NOMO-1 (cell line): ENCODE measurements around the gene LGALS7.
"Not testable (repeated sequence)": the region's sequence is repeated elsewhere in the genome, so short reads cannot be mapped to it uniquely, and the experiment has no call there.

ENCODE experiments used
- DNase-seq, 2 experiments: peaks; one replicate each; lab custom pipeline; 2025; ENCODE audit not compliant: unreplicated experiment in 2 of 2; lab: John Stamatoyannopoulos, UW

Gene LGALS7

GRCh38 chr19:38774181-38774950, 1.0 kb upstream of the LGALS7 start:
- DNase-seq = no peak

GRCh38 chr19:38771569-38771968, 1.7 kb downstream of the LGALS7 start:
- DNase-seq = not testable (repeated sequence)

DNA sequence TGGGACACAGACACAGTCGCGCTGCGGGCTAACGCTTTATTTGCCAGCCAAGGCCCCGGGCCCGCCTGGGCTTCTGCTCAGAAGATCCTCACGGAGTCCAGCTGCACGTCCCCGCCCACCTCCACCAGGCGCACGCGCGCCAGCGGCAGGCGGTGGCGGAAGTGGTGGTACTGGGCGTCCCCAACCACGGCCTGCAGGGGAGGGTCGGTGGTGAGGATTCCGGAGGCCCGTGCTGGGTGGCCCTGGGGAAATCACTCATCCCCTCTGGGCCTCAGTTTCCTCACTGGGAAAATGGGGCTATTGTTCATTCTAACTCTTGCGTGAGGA, 2.4 kb downstream of the LGALS7 start:
- not testable (repeated sequence) for DNase-seq

DNA sequence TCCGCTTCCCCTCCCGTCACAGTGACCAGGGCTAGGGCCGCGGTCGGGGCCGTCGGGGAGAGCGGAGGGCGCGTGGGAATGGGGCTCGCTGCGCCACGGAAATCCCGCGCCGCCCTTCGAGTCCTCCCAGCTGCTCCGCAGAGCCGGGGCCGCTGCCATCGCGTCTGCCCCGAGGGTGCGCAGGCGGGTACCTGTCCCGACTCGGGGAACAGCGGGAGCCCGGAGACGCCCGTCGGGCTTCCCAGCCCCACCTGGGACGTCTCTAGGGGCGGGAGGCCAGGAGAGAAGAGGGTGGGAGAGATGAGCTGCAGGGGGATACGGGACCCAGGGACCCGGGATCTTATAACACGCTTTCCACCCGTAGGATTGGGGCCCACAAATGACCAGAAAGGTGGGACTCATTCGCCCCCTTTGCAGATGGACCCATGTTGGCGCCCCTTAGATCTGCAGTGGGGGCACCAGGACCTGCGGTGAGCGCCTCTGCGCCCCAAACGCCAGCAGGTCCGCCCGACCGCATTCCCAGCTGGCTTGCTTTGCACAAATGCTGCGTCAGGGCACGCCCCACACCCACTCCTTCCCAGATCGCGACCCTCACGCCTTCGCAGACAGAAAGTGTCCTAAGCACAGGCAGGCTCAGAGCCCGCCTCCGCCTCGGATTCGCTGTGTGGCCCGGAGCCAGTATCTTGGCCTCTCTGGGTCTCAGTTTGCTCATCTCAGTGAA, 2.9 kb downstream of the LGALS7 start:
- not testable (repeated sequence) for DNase-seq

GRCh38 chr19:38769635-38770211, 3.6 kb downstream of the LGALS7 start:
- peak; percentile 53 to 59 for DNase-seq

- no peak for DNase-seq
Measured at GRCh38 chr19:38766276-38767047, 6.9 kb downstream of the LGALS7 start.

GRCh38 chr19:38765214-38765613, 8.1 kb downstream of the LGALS7 start:
- DNase-seq = no peak

DNA sequence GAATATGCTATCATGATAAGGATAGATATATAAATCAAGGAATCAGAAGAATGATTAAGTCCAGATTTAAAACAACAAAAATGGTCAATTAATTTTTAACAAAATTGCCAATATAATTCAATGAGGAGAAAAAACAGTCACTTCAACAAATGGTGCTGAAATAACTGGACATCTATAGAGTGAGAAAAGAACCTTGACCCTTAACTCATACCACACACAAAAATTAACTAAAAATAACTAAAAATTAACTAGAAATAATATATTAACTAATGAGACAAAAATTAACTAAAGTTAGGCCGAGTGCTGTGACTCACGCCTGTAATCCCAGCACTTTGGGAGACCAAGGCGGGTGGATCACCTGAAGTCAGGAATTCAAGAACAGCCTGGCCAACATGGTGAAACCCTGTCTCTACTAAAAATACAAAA, 9.5 kb downstream of the LGALS7 start:
- DNase-seq = no peak

DNA sequence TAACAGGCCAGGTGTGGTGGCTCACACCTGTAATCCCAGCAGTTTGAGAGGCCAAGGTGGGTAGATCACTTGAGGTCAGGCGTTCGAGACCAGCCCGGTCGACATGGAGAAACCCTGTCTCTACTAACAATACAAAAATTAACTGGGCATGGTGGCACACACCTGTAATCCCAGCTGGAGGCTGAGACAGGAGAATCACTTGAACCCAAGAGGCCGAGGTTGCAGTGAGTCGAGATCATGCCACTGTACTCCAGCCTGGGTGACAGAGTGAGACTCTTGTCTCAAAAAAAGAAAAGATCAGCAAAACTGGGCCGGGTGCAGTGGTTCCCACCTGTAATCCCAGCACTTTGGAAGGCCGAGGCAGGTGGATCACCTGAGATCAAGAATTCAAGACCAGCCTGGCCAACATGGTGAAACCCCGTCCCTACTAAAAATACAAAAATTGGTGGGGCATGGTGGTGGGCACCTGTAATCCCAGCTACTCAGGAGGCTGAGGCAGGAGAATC, 11.4 kb downstream of the LGALS7 start:
- not testable (repeated sequence) for DNase-seq

- not testable (repeated sequence) for DNase-seq
Measured at GRCh38 chr19:38760805-38761517, 12.4 kb downstream of the LGALS7 start.

DNA sequence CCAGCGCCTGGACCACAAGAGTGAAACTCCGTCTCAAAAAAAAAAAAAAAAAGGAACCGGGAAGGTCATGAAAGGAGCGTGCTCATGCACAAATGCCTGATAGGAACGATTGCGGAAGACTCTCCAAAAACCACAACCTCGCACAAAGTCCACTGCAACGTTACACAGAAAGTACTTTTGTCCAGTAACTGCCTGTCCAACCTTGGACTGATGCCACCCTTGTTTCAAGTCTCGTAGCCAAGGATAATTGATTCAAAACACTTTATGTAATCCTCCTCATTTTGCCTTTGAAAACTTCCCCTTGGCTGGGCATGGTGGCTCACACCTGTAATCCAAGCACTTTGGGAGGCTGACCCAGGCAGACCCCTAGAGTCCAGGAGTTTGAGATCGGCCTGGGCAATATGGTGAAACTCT, 13.7 kb downstream of the LGALS7 start:
- peak; percentile 5 to 20 for DNase-seq

GRCh38 chr19:38754196-38754595, 19.1 kb downstream of the LGALS7 start:
- not testable (repeated sequence) for DNase-seq

DNA sequence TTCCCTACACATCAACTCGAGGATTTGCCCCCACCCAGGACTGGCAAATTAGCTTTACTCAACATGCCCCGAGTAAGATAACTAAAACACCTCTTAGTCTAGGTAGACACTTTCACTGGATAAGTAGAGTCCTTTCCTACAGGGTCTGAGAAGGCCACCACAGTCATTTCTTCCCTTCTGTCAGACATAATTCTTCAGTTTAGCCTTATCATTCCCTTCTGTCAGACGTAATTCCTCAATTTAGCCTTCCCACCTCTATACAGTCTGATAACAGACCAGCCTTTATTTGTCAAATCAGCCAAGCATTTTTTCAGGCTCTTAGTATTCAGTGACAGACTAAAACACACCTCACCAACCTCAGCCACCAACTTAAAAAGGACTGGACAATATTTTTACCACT, 19.5 kb downstream of the LGALS7 start:
- not testable (repeated sequence) for DNase-seq

- no peak for DNase-seq
Measured at GRCh38 chr19:38745316-38745715, 28.0 kb downstream of the LGALS7 start.

- no peak for DNase-seq
Measured at GRCh38 chr19:38744874-38745273, 28.4 kb downstream of the LGALS7 start.

DNA sequence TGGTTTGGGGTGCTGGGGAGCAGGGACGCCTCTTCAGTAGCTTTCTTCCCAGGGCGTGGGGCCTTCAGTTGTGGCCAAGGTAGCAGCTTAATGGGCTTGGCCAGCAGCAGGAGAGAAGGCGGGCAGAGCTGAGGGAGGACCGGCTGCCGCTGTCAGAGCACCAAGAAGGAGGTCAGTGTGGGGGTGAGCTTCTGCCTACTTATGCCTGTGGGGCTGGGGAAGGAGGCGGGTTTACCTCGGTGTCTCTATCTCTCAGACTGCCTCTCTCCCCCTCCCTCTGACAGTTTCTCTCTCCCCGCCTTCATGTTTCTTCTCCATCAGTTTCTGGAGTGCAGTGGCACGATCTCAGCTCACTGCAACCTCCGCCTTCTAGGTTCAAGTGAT, 29.0 kb downstream of the LGALS7 start, which contains the start of gene CAPN12:
Gene CAPN12, minus strand, starts transcription at position 177 of the 384 bp plus-strand sequence. CDS start 309 bp downstream, outside the sequence.
- no peak for DNase-seq

- no peak for DNase-seq
Measured at GRCh38 chr19:38743394-38744297, 29.7 kb downstream of the LGALS7 start.

- no peak for DNase-seq
Measured at GRCh38 chr19:38742906-38743305, 30.4 kb downstream of the LGALS7 start.

- no peak for DNase-seq
Measured at GRCh38 chr19:38742296-38742695, 31.0 kb downstream of the LGALS7 start.
